Measurements from ENCODE around the gene TCTN3. TPM values are rescaled to one million over a fixed set of nuclear protein-coding genes. Genes with fewer than 3 reads are reported as not detected.

TCTN3 gene
- total and polyA plus RNA-seq, 2 of the 13 experiments (the other 11 are each of a cell fraction or from before 2014, with no cell fraction given): 53.3 to 60.0 TPM

GRCh38 chr10:95656291-95657164 is 37.2 kb downstream of the TCTN3 start, which contains the start of gene ALDH18A1 (continued):
- TF ChIP-seq, protein P1, sequence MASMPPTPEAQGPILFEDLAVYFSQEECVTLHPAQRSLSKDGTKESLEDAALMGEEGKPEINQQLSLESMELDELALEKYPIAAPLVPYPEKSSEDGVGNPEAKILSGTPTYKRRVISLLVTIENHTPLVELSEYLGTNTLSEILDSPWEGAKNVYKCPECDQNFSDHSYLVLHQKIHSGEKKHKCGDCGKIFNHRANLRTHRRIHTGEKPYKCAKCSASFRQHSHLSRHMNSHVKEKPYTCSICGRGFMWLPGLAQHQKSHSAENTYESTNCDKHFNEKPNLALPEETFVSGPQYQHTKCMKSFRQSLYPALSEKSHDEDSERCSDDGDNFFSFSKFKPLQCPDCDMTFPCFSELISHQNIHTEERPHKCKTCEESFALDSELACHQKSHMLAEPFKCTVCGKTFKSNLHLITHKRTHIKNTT (CRISPR knock-in tag; IDR thresholded peaks at IDR 0.05): no peak
- TF ChIP-seq, protein P2, sequence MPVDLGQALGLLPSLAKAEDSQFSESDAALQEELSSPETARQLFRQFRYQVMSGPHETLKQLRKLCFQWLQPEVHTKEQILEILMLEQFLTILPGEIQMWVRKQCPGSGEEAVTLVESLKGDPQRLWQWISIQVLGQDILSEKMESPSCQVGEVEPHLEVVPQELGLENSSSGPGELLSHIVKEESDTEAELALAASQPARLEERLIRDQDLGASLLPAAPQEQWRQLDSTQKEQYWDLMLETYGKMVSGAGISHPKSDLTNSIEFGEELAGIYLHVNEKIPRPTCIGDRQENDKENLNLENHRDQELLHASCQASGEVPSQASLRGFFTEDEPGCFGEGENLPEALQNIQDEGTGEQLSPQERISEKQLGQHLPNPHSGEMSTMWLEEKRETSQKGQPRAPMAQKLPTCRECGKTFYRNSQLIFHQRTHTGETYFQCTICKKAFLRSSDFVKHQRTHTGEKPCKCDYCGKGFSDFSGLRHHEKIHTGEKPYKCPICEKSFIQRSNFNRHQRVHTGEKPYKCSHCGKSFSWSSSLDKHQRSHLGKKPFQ (CRISPR knock-in tag; IDR thresholded peaks at IDR 0.05; ENCODE audit: insufficient replicate concordance): peak; percentile 82
- TF ChIP-seq BCL3 (CRISPR knock-in tag; IDR thresholded peaks at IDR 0.05) (peak; percentile 87), CREBL2 (CRISPR knock-in tag; IDR thresholded peaks at IDR 0.05; ENCODE audit: borderline replicate concordance) (no peak; the same call in 1 of the 2 replicates), KDM5B (CRISPR knock-in tag; IDR thresholded peaks at IDR 0.05; ENCODE audit: borderline replicate concordance) (peak; percentile 91; the same call in 1 of the 2 replicates), DMAP1 (CRISPR knock-in tag; IDR thresholded peaks at IDR 0.05) (peak; percentile 95; the same call in 1 of the 2 replicates), ZNF382 (CRISPR knock-in tag; IDR thresholded peaks at IDR 0.05; ENCODE audit: borderline replicate concordance) (no peak), PAXIP1 (CRISPR knock-in tag; conservative IDR thresholded peaks at IDR 0.05) (peak; percentile 13), ZNF232 (CRISPR knock-in tag; IDR thresholded peaks at IDR 0.05; ENCODE audit: borderline replicate concordance) (no peak; the same call in 1 of the 2 replicates), ONECUT2 (CRISPR knock-in tag; IDR thresholded peaks at IDR 0.05) (no peak), TRIM22 (IDR thresholded peaks at IDR 0.05) (no peak), NFATC3 (CRISPR knock-in tag; IDR thresholded peaks at IDR 0.05) (no peak; the same call in 1 of the 2 replicates)
- TF ChIP-seq, protein P3, sequence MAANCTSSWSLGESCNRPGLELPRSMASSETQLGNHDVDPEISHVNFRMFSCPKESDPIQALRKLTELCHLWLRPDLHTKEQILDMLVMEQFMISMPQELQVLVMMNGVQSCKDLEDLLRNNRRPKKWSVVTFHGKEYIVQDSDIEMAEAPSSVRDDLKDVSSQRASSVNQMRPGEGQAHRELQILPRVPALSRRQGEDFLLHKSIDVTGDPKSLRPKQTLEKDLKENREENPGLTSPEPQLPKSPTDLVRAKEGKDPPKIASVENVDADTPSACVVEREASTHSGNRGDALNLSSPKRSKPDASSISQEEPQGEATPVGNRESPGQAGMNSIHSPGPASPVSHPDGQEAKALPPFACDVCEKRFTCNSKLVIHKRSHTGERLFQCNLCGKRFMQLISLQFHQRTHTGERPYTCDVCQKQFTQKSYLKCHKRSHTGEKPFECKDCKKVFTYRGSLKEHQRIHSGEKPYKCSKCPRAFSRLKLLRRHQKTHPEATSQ (CRISPR knock-in tag; IDR thresholded peaks at IDR 0.05; ENCODE audit: borderline replicate concordance): peak; percentile 74; the same call in 1 of the 2 replicates
- TF ChIP-seq, protein P4, sequence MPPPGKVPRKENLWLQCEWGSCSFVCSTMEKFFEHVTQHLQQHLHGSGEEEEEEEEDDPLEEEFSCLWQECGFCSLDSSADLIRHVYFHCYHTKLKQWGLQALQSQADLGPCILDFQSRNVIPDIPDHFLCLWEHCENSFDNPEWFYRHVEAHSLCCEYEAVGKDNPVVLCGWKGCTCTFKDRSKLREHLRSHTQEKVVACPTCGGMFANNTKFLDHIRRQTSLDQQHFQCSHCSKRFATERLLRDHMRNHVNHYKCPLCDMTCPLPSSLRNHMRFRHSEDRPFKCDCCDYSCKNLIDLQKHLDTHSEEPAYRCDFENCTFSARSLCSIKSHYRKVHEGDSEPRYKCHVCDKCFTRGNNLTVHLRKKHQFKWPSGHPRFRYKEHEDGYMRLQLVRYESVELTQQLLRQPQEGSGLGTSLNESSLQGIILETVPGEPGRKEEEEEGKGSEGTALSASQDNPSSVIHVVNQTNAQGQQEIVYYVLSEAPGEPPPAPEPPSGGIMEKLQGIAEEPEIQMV (CRISPR knock-in tag; IDR thresholded peaks at IDR 0.05; ENCODE audit: low read depth): peak; percentile 32; the same call in 1 of the 2 replicates

All from HepG2 (cell line).